Measurements from ENCODE around the gene FOS. TPM values are rescaled to one million over a fixed set of nuclear protein-coding genes. Genes with fewer than 3 reads are reported as not detected.

The FOS gene
- 100 to 1,000 TPM in 3 of 10 donors, 10 to 100 TPM in 6, 1 to 10 TPM in 1; 9.3 to 173 (median 64.0) TPM for total RNA-seq
- 10 to 100 TPM; 17.3 to 49.9 TPM for polyA plus RNA-seq
- long read RNA-seq, donor 1, transcript FOS-201 (4 exons, 2,158 nt) = major isoform, 30 of 39 reads
- long read RNA-seq, donor 1, partial matches to known transcripts = 0 of 39 reads
- long read RNA-seq, donor 1, other reads (novel, unspliced or antisense) = 4 of 39 reads
- long read RNA-seq, donor 2, transcript FOS-201 (4 exons, 2,158 nt) = major isoform, 5 of 8 reads
- long read RNA-seq, donor 2, partial matches to known transcripts = 0 of 8 reads
- long read RNA-seq, donor 2, other reads (novel, unspliced or antisense) = 1 of 8 reads
- long read RNA-seq, donor 3, transcript FOS-206 (2 exons, 1,280 nt) = minor isoform, 39 of 126 reads
- long read RNA-seq, donor 3, transcript FOS-208 (3 exons, 1,496 nt) = minor isoform, 22 of 126 reads
- long read RNA-seq, donor 3, transcript FOS-201 (4 exons, 2,158 nt) = major isoform, 48 of 126 reads
- long read RNA-seq, donor 3, partial matches to known transcripts = 0 of 126 reads
- long read RNA-seq, donor 3, other reads (novel, unspliced or antisense) = 15 of 126 reads

GRCh38 chr14:75278422-75279152 is at the start of gene FOS:
FOS (plus strand) TSS chr14:75278828; CDS start chr14:75278983, 155 bp downstream.
- Histone ChIP-seq H3K4me3 (peak within 1 kb of the TSS; percentile 70 to 91 (median 82)), H3K9me3 (no peaks in the 10 kb centered on the region), H3K36me3 (peaks cover 0 to 30% (median 12%) of the 10 kb centered on the region in 9 donors), H3K4me1 (peaks cover 3 to 76% (median 38%) of the 10 kb centered on the region in 9 donors), H3K27ac (peak within 1 kb of the TSS; percentile 97 to 100 (median 100)), H3K27me3 (no peaks in the 10 kb centered on the region)
- TF ChIP-seq CTCF (IDR thresholded peaks at IDR 0.05) = no peak
- 0 to 1% methylated on average over 69 of the region's 69 CpGs for WGBS, 2 donors
- DNase-seq (peak; percentile 87 to 96), ATAC-seq (peak; percentile 73 to 88 (median 83))
- intact Hi-C loops (cut with DNase I) = loop anchor here in 4 of 10 donors (1.0 to 5.0 kb wide), 4 partner anchors 16 to 131 kb away; partner anchors contain the start of gene TMED10 (in 3 of the 4)

- WGBS, 2 donors = 88 to 93% methylated on average over 4 of the region's 4 CpGs
- peaks cover 0 to 47% (median 9%) of the 10 kb centered on the region in 9 donors for H3K4me1 ChIP-seq
- intact Hi-C loops (cut with DNase I) = loop anchor here in 5 of 10 donors (5.0 to 10.0 kb wide), 5 partner anchors 45 to 265 kb away; partner anchors contain the start of gene TMED10 (in 1 of the 5)
Measured at GRCh38 chr14:75229661-75230139, 48.9 kb upstream of the FOS start.

GRCh38 chr14:75230140-75230792 is 48.4 kb upstream of the FOS start:
- H3K27ac ChIP-seq = peak overlapping the region in 6 of 10 donors; percentile 21 to 60 (median 43)
- intact Hi-C loops (cut with DNase I) = loop anchor here in 5 of 10 donors (5.0 to 10.0 kb wide), 4 partner anchors 45 to 85 kb away; partner anchors contain the start of gene TMED10 (in 1 of the 5)
- peak in 1 of 2 donors; percentile 83 for DNase-seq
- H3K36me3 ChIP-seq = no peaks in the 10 kb centered on the region
- H3K27me3 ChIP-seq = no peaks in the 10 kb centered on the region
- peaks cover 0 to 6% (median 0%) of the 10 kb centered on the region in 11 donors for H3K9me3 ChIP-seq
- peak in 4 of 9 donors; percentile 14 to 22 (median 20) for TF ChIP-seq CTCF (IDR thresholded peaks at IDR 0.05)
- H3K4me3 ChIP-seq = no peak overlapping the region
- ATAC-seq = peak in 5 of 8 donors; percentile 46 to 80 (median 60)
- WGBS, 2 donors = 52 to 72% methylated on average over 6 of the region's 6 CpGs
- peaks cover 0 to 52% (median 9%) of the 10 kb centered on the region in 9 donors for H3K4me1 ChIP-seq

More at GRCh38 chr14:75229661-75230139, 48.9 kb upstream of the FOS start:
- Histone ChIP-seq H3K27me3 (no peaks in the 10 kb centered on the region), H3K27ac (peak overlapping the region in 6 of 10 donors; percentile 21 to 60 (median 43)), H3K36me3 (no peaks in the 10 kb centered on the region), H3K9me3 (peaks cover 0 to 6% (median 0%) of the 10 kb centered on the region in 11 donors), H3K4me3 (no peak overlapping the region)
- no peak for TF ChIP-seq CTCF (IDR thresholded peaks at IDR 0.05)
- ATAC-seq = peak in 1 of 8 donors; percentile 2
- no peak for DNase-seq

All from heart right ventricle (tissue), 16 donors.